ENCODE data around the gene MACROD2. TPM values are rescaled to one million over a fixed set of nuclear protein-coding genes. Genes with fewer than 3 reads are reported as not detected.
A peak's percentile ranks its signal among the peaks of the same experiment; 100 is the strongest.

Gene MACROD2
- total RNA-seq, 4 donors from 2014 or later: 2.1 to 28.1 (median 12.6) TPM

- TF ChIP-seq CTCF (IDR thresholded peaks at IDR 0.05): no peak
- Histone ChIP-seq H3K9me3 (no peaks in the 10 kb centered on the region), H3K27ac (no peak overlapping the region), H3K27me3 (no peaks in the 10 kb centered on the region), H3K4me3 (no peak overlapping the region), H3K36me3 (no peaks in the 10 kb centered on the region), H3K4me1 (no peaks in the 10 kb centered on the region)
- no peak for DNase-seq
- intact Hi-C loops (cut with DNase I; ENCODE audit: low total_unique reads): no loop called here
These were observed 941.7 kb downstream of the MACROD2 start for GRCh38 chr20:14937021-14937420.

GRCh38 chr20:14937846-14938245 is 942.5 kb downstream of the MACROD2 start:
- no peaks in the 10 kb centered on the region for H3K9me3 ChIP-seq
- DNase-seq: no peak
- H3K4me1 ChIP-seq: no peaks in the 10 kb centered on the region
- no peak overlapping the region for H3K27ac ChIP-seq
- H3K27me3 ChIP-seq: no peaks in the 10 kb centered on the region
- intact Hi-C loops (cut with DNase I; ENCODE audit: low total_unique reads): no loop called here
- no peaks in the 10 kb centered on the region for H3K36me3 ChIP-seq
- H3K4me3 ChIP-seq: no peak overlapping the region
- TF ChIP-seq POLR2A (IDR thresholded peaks at IDR 0.05): no peak
- TF ChIP-seq CTCF (IDR thresholded peaks at IDR 0.05): no peak

- Histone ChIP-seq H3K27ac (peak overlapping the region; percentile 10 to 46), H3K4me1 (no peaks in the 10 kb centered on the region), H3K9me3 (no peaks in the 10 kb centered on the region), H3K36me3 (no peaks in the 10 kb centered on the region), H3K4me3 (no peak overlapping the region), H3K27me3 (no peaks in the 10 kb centered on the region)
- no peak for DNase-seq
- TF ChIP-seq CTCF (IDR thresholded peaks at IDR 0.05): no peak
- no peak for TF ChIP-seq POLR2A (IDR thresholded peaks at IDR 0.05)
- intact Hi-C loops (cut with DNase I; ENCODE audit: low total_unique reads): no loop called here
These were observed 952.2 kb downstream of the MACROD2 start for GRCh38 chr20:14947536-14947935.

GRCh38 chr20:14947946-14948345 is 952.6 kb downstream of the MACROD2 start:
- Histone ChIP-seq H3K27me3 (no peaks in the 10 kb centered on the region), H3K4me1 (no peaks in the 10 kb centered on the region), H3K36me3 (no peaks in the 10 kb centered on the region), H3K4me3 (no peak overlapping the region), H3K9me3 (no peaks in the 10 kb centered on the region), H3K27ac (peak overlapping the region; percentile 10 to 46)
- TF ChIP-seq CTCF (IDR thresholded peaks at IDR 0.05) (no peak), POLR2A (IDR thresholded peaks at IDR 0.05) (no peak)
- DNase-seq: no peak
- intact Hi-C loops (cut with DNase I; ENCODE audit: low total_unique reads): no loop called here

GRCh38 chr20:14948416-14948815 is 953.1 kb downstream of the MACROD2 start:
- TF ChIP-seq CTCF (IDR thresholded peaks at IDR 0.05): no peak
- TF ChIP-seq POLR2A (IDR thresholded peaks at IDR 0.05): no peak
- Histone ChIP-seq H3K4me1 (no peaks in the 10 kb centered on the region), H3K4me3 (no peak overlapping the region)

More at GRCh38 chr20:14948416-14948815, 953.1 kb downstream of the MACROD2 start:
- Histone ChIP-seq H3K27ac (peak overlapping the region; percentile 10 to 46), H3K36me3 (no peaks in the 10 kb centered on the region), H3K9me3 (no peaks in the 10 kb centered on the region), H3K27me3 (no peaks in the 10 kb centered on the region)
- intact Hi-C loops (cut with DNase I; ENCODE audit: low total_unique reads): no loop called here
- DNase-seq: no peak

Data from uterus (tissue), 4 donors.